K562 (cell line): ENCODE data around the gene CSAD.

Source experiments
- ELF1 ChIP-seq: fragments of 200-800 bp; sonication (Bioruptor generic); IDR thresholded peaks from 2 replicates; pipeline ENCODE4 v1.6.1; 2016; ENCODE audit warnings: missing genetic modification characterization, missing compliant biosample characterization
- FOXJ3 ChIP-seq: sonication (generic); formaldehyde crosslinking; IDR thresholded peaks from 2 replicates; pipeline ENCODE4 v1.4.0; 2020; ENCODE audit warnings: mild to moderate bottlenecking, missing genetic modification reagents
- JUND ChIP-seq, 2 experiments: IDR thresholded peaks; 2 replicates in 1 of 2; 3 replicates in 1 of 2; pipeline ENCODE4 v1.6.1; 2011; ENCODE audit warnings: borderline replicate concordance in 2 of 2, low read depth in 2 of 2, low read length in 2 of 2, improper control_type of control experiment in 1 of 2, missing biosample characterization in 1 of 2, missing genetic modification characterization in 1 of 2, missing genetic modification reagents in 1 of 2
- NR1H2 ChIP-seq: sonication (generic); formaldehyde crosslinking; IDR thresholded peaks from 2 replicates; pipeline ENCODE4 v1.4.0; 2020; ENCODE audit warnings: mild to moderate bottlenecking, missing genetic modification reagents
- TOE1 ChIP-seq, 2 experiments: fragments of 450-650 bp in 1 of 2; sonication (generic) in 1 of 2; formaldehyde crosslinking in 1 of 2; IDR thresholded peaks; 2 replicates each; pipeline versions ENCODE4 v1.7.1 to v1.8.0; 2016 to 2022; ENCODE audit warnings: borderline replicate concordance in 2 of 2, mild to moderate bottlenecking in 2 of 2, antibody characterized with exemption in 1 of 2, inconsistent platforms in 1 of 2, low read depth in 1 of 2, missing genetic modification reagents in 1 of 2, moderate library complexity in 1 of 2
- ZNF184 ChIP-seq: sonication (generic); formaldehyde crosslinking; IDR thresholded peaks from 2 replicates; pipeline ENCODE4 v1.5.0; 2020; ENCODE audit warnings: missing genetic modification reagents
- TF ChIP-seq, protein P1 (sequence below): sonication (generic); formaldehyde crosslinking; IDR thresholded peaks from 2 replicates; pipeline ENCODE4 v1.9.0; 2022; ENCODE audit warnings: mild to moderate bottlenecking, missing genetic modification reagents
- TF ChIP-seq, protein P2 (sequence below), 3 experiments: IDR thresholded peaks in 2 of 3; conservative IDR thresholded peaks in 1 of 3; 2 replicates each; pipeline ENCODE4 v1.5.1; 2011 to 2012; ENCODE audit warnings: low read length in 3 of 3, mild to moderate bottlenecking in 3 of 3, control low read depth in 2 of 3, improper control_type of control experiment in 1 of 3, inconsistent platforms in 1 of 3, low read depth in 1 of 3, mixed read lengths in 1 of 3, moderate library complexity in 1 of 3; ENCODE audit not compliant: insufficient read depth in 2 of 3

DNA sequence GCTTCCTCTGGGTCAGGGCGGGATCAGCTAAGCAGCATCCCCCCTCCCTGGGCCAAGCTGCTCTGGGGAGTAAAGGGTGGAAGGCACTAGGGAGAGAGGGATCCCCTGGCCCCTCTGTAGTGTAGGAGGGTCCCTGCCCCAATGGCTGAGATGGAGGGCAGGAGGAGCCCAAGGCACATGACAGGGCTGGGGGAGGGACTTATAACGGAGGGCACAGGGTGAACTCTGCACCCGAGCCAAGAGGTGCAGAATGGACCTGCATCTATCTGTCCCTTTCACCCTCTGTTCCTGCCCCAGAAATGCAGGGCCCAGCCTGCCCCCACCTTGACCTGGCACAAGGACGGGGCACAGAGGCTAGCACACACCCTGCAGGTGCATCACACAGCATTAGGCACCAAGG, 30.1 kb upstream of the CSAD start:
- TF ChIP-seq FOXJ3 = no peak
- no peak for TF ChIP-seq ZNF184 (CRISPR knock-in tag)
- no peak for TF ChIP-seq NR1H2 (CRISPR knock-in tag)
- no peak for TF ChIP-seq ELF1
- no peak for TF ChIP-seq JUND (IDR thresholded peaks at IDR 0.05; ENCODE audit: borderline replicate concordance, low read depth, low read length)
- no peak for TF ChIP-seq JUND (tag; IDR thresholded peaks at IDR 0.05; ENCODE audit: borderline replicate concordance, low read depth, low read length)
- TF ChIP-seq, protein P1, sequence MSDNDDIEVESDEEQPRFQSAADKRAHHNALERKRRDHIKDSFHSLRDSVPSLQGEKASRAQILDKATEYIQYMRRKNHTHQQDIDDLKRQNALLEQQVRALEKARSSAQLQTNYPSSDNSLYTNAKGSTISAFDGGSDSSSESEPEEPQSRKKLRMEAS (CRISPR knock-in tag) = no peak
- TF ChIP-seq, protein P2, sequence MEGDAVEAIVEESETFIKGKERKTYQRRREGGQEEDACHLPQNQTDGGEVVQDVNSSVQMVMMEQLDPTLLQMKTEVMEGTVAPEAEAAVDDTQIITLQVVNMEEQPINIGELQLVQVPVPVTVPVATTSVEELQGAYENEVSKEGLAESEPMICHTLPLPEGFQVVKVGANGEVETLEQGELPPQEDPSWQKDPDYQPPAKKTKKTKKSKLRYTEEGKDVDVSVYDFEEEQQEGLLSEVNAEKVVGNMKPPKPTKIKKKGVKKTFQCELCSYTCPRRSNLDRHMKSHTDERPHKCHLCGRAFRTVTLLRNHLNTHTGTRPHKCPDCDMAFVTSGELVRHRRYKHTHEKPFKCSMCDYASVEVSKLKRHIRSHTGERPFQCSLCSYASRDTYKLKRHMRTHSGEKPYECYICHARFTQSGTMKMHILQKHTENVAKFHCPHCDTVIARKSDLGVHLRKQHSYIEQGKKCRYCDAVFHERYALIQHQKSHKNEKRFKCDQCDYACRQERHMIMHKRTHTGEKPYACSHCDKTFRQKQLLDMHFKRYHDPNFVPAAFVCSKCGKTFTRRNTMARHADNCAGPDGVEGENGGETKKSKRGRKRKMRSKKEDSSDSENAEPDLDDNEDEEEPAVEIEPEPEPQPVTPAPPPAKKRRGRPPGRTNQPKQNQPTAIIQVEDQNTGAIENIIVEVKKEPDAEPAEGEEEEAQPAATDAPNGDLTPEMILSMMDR (IDR thresholded peaks at IDR 0.05 in 2 of 3, conservative IDR thresholded peaks at IDR 0.05 in 1 of 3; ENCODE audit: insufficient read depth in 2 of 3, low read depth in 1 of 3, low read length in 3 of 3) = no peak
- TF ChIP-seq TOE1 (IDR thresholded peaks at IDR 0.05; ENCODE audit: borderline replicate concordance) = no peak
- no peak for TF ChIP-seq TOE1 (CRISPR knock-in tag; IDR thresholded peaks at IDR 0.05; ENCODE audit: borderline replicate concordance, low read depth)
